Loucy (cell line): ENCODE measurements around the gene LOX.

ENCODE experiments used
- H2AFZ ChIP-seq: fragments of 200-600 bp; sonication (generic); 2 replicates; pipeline ENCODE4 v1.6.0; 2016; ENCODE audit warnings: antibody characterized with exemption, mild to moderate bottlenecking, low read length, moderate library complexity
- H3F3A ChIP-seq: fragments of 200-600 bp; 2 replicates; pipeline ENCODE4 v1.6.0; 2016; ENCODE audit warnings: antibody characterized with exemption, low read depth, mild to moderate bottlenecking
- H3K27me3 ChIP-seq: fragments of 200-600 bp; sonication (generic); 2 replicates; pipeline ENCODE4 v1.6.1; 2014; ENCODE audit warnings: low read length, mild to moderate bottlenecking; ENCODE audit not compliant: insufficient read depth, poor library complexity, severe bottlenecking
- H3K36me3 ChIP-seq: fragments of 200-600 bp; sonication (generic); 2 replicates; pipeline ENCODE4 v1.6.1; 2016; ENCODE audit warnings: low read length; ENCODE audit not compliant: insufficient read depth
- H3K4me1 ChIP-seq: fragments of 200-600 bp; sonication (generic); 2 replicates; pipeline ENCODE4 v1.5.1; 2014; ENCODE audit warnings: low read length, mild to moderate bottlenecking; ENCODE audit not compliant: insufficient read depth, poor library complexity, severe bottlenecking
- H3K4me2 ChIP-seq: fragments of 200-600 bp; sonication (generic); 2 replicates; pipeline ENCODE4 v1.6.0; 2014; ENCODE audit warnings: antibody characterized with exemption, low read length, low read depth, mild to moderate bottlenecking; ENCODE audit not compliant: poor library complexity, severe bottlenecking
- H3K4me3 ChIP-seq: fragments of 200-600 bp; sonication (generic); 2 replicates; pipeline ENCODE4 v1.5.1; 2014; ENCODE audit warnings: low read length, mild to moderate bottlenecking, mixed read lengths; ENCODE audit not compliant: poor library complexity, severe bottlenecking
- H3K79me2 ChIP-seq: fragments of 200-600 bp; sonication (generic); 2 replicates; pipeline ENCODE4 v1.6.1; 2014; ENCODE audit warnings: low read length; ENCODE audit not compliant: insufficient read depth
- H3K9ac ChIP-seq: fragments of 200-600 bp; sonication (generic); 2 replicates; pipeline ENCODE4 v1.6.0; 2014; ENCODE audit warnings: mild to moderate bottlenecking, low read depth, low read length, moderate library complexity; ENCODE audit not compliant: poor library complexity, severe bottlenecking
- H3K9me2 ChIP-seq: fragments of 200-600 bp; sonication (generic); replicated peaks from 2 replicates; pipeline ENCODE4 v1.6.1; 2016; ENCODE audit warnings: low read depth, low read length, mixed read lengths
- H3K9me3 ChIP-seq: fragments of 200-600 bp; sonication (generic); 2 replicates; pipeline ENCODE4 v1.6.1; 2014; ENCODE audit warnings: mild to moderate bottlenecking, antibody characterized with exemption, low read length, low read depth; ENCODE audit not compliant: insufficient read depth
- H4K20me1 ChIP-seq: fragments of 200-600 bp; sonication (generic); 2 replicates; pipeline ENCODE4 v1.6.0; 2014; ENCODE audit warnings: antibody characterized with exemption, low read length, mild to moderate bottlenecking; ENCODE audit not compliant: insufficient read depth, poor library complexity, severe bottlenecking
- CTCF ChIP-seq: fragments of 200-600 bp; sonication (generic); conservative IDR thresholded peaks from 2 replicates; pipeline ENCODE4 v1.5.1; 2014; ENCODE audit warnings: mild to moderate bottlenecking, antibody characterized with exemption, low read length
- EZH2phosphoT487 ChIP-seq: fragments of 200-600 bp; IDR thresholded peaks from 2 replicates; pipeline ENCODE4 v1.6.1; 2018; ENCODE audit warnings: antibody characterized with exemption, mild to moderate bottlenecking, moderate library complexity, borderline replicate concordance

LOX gene

GRCh38 chr5:122015471-122015870, 62.6 kb downstream of the LOX start:
- Histone ChIP-seq H3K9me3 (no peaks in the 10 kb centered on the region), H4K20me1 (no peaks in the 10 kb centered on the region), H3F3A (no peaks in the 10 kb centered on the region), H3K4me3 (no peak overlapping the region), H3K27me3 (no peaks in the 10 kb centered on the region), H3K9ac (no peak overlapping the region), H3K79me2 (no peaks in the 10 kb centered on the region), H3K9me2 (no peaks in the 10 kb centered on the region), H3K4me1 (no peaks in the 10 kb centered on the region), H3K4me2 (no peak overlapping the region), H2AFZ (no peak overlapping the region), H3K36me3 (0 out of 2 replicates have a peak, but pooled peaks cover 1% of the 10 kb centered on the region)
- TF ChIP-seq CTCF, result no peak
- no peak for TF ChIP-seq EZH2phosphoT487

- Histone ChIP-seq H3K9me3 (no peaks in the 10 kb centered on the region), H3K4me1 (no peaks in the 10 kb centered on the region), H3F3A (no peaks in the 10 kb centered on the region), H2AFZ (no peak overlapping the region), H3K4me3 (no peak overlapping the region), H3K9me2 (no peaks in the 10 kb centered on the region), H3K79me2 (no peaks in the 10 kb centered on the region), H4K20me1 (no peaks in the 10 kb centered on the region), H3K4me2 (no peak overlapping the region), H3K27me3 (no peaks in the 10 kb centered on the region), H3K9ac (no peak overlapping the region), H3K36me3 (no peaks in the 10 kb centered on the region)
- TF ChIP-seq EZH2phosphoT487 (no peak), CTCF (no peak)
Measured at GRCh38 chr5:122014236-122014935, 63.7 kb downstream of the LOX start.
